Upper lobe of left lung (tissue), 4 donors: Measurements from ENCODE around the gene MLLT3.

Source experiments
- CTCF ChIP-seq, 6 experiments: fragments of 450-650 bp in 4 of 6; fragments of 200-600 bp in 2 of 6; sonication (generic) in 2 of 6; IDR thresholded peaks; one replicate each; pipeline ENCODE4 v1.5.1; 2016 to 2019; ENCODE audit warnings: antibody characterized with exemption in 6 of 6
- EP300 ChIP-seq, 4 donors: sonication (generic); formaldehyde crosslinking; IDR thresholded peaks; one replicate each; pipeline ENCODE4 v1.5.1; 2017; ENCODE audit warnings: antibody characterized with exemption in 4 of 4, control low read depth in 2 of 4
- POLR2A ChIP-seq, 4 donors: fragments of 450-650 bp; IDR thresholded peaks; one replicate each; pipeline ENCODE4 v1.5.1; 2016 to 2017; ENCODE audit warnings: antibody characterized with exemption in 4 of 4, mild to moderate bottlenecking in 2 of 4
- POLR2AphosphoS5 ChIP-seq, 2 donors: sonication (generic); formaldehyde crosslinking; IDR thresholded peaks; one replicate each; pipeline ENCODE4 v1.5.1; 2017; ENCODE audit warnings: antibody characterized with exemption in 2 of 2

GRCh38 chr9:20623021-20623747 lies 885 bp upstream of the MLLT3 start:
- TF ChIP-seq CTCF (IDR thresholded peaks at IDR 0.05), result no peak
- TF ChIP-seq POLR2AphosphoS5 (IDR thresholded peaks at IDR 0.05), result no peak
- TF ChIP-seq POLR2A (IDR thresholded peaks at IDR 0.05), result no peak
- no peak for TF ChIP-seq EP300 (IDR thresholded peaks at IDR 0.05)
